ENCODE measurements around the gene WBP1. TPM values are rescaled to one million over a fixed set of nuclear protein-coding genes. Genes with fewer than 3 reads are reported as not detected.

The WBP1 gene
- 48.8 and 78.1 TPM in 2 replicates for total RNA-seq
- polyA plus RNA-seq = 43.8 and 45.8 TPM in 2 replicates
- polyA plus RNA-seq (2012) = 70.8 and 71.3 TPM in 2 replicates
- polyA minus RNA-seq (ENCODE audit: low replicate concordance) = 134 and 199 TPM in 2 replicates

DNA sequence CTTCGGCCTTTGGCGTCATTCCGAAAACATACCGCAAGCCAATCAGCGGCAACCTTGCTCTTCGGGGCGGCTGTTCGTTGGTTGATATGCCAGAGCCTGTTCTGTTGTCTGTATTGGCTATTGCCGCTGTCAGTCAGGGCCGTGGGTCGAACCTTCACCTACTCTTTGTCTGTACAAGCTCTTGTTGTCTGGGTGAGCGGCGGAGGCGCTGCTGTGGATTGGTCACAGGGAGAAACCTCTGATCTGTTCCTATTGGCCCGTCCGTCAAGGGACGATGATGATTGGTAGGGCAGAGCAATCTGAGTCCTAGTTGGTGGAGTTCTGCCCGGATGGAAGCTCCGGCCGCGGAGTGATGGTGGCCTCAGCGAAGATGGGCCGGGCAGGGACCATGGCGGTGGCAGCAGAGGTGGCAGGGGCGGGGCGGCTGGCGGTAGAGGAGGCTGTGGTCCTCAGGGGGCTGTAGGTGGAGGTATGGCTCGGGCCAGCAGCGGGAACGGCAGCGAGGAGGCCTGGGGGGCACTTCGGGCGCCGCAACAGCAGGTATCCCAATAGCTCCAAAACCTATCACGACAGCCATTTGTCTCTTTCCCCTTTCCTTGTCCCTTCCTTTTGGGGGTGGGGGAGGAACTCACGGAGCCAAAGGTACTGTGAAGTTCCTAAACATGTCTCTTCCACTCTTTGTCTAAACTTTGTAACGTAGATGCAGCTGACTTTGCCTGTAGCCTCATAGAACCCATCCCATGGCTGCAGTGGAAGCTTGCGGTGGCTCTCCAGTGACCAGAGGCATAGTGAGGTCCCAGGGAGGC lies at the start of gene WBP1:
Gene WBP1, plus strand, starts transcription at position 307 of the 806 bp plus-strand sequence. Its CDS starts 165 bp downstream, at position 472.
- peak within 1 kb of the TSS; percentile 43 for H2AFZ ChIP-seq (ENCODE audit: low read length)
- H4K20me1 ChIP-seq (ENCODE audit: control insufficient read depth, extremely low read depth, insufficient read depth, low read length) = no peaks in the 10 kb centered on the region
- H3K9ac ChIP-seq (ENCODE audit: insufficient read depth, low read length) = peak within 1 kb of the TSS; percentile 62
- peak within 1 kb of the TSS; percentile 81 to 95 (median 90) for H3K4me3 ChIP-seq (replicated peaks in 1 of 4; ENCODE audit: control extremely low read depth in 1 of 4, insufficient read depth in 1 of 4, low read depth in 3 of 4, low read length in 4 of 4)
- peak within 1 kb of the TSS; percentile 73 for H3K27ac ChIP-seq (ENCODE audit: insufficient read depth, low read length)
- peaks cover 19% of the 10 kb centered on the region for H3K4me1 ChIP-seq (ENCODE audit: control insufficient read depth, extremely low read depth, insufficient read depth, low read length)
- H3K9me3 ChIP-seq (ENCODE audit: control insufficient read depth, insufficient read depth, low read depth, low read length) = no peaks in the 10 kb centered on the region
- peak; percentile 58 for TF ChIP-seq EZH2 (IDR thresholded peaks at IDR 0.05; ENCODE audit: low read length, missing control alignments)
- TF ChIP-seq, protein P1, sequence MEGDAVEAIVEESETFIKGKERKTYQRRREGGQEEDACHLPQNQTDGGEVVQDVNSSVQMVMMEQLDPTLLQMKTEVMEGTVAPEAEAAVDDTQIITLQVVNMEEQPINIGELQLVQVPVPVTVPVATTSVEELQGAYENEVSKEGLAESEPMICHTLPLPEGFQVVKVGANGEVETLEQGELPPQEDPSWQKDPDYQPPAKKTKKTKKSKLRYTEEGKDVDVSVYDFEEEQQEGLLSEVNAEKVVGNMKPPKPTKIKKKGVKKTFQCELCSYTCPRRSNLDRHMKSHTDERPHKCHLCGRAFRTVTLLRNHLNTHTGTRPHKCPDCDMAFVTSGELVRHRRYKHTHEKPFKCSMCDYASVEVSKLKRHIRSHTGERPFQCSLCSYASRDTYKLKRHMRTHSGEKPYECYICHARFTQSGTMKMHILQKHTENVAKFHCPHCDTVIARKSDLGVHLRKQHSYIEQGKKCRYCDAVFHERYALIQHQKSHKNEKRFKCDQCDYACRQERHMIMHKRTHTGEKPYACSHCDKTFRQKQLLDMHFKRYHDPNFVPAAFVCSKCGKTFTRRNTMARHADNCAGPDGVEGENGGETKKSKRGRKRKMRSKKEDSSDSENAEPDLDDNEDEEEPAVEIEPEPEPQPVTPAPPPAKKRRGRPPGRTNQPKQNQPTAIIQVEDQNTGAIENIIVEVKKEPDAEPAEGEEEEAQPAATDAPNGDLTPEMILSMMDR (conservative IDR thresholded peaks at IDR 0.05 in 1 of 2, IDR thresholded peaks at IDR 0.05 in 1 of 2; ENCODE audit: low read depth in 1 of 2, low read length in 2 of 2) = no peak
- no peaks in the 10 kb centered on the region for H3K27me3 ChIP-seq (ENCODE audit: control insufficient read depth, insufficient read depth, low read length)
- peaks cover 6% of the 10 kb centered on the region for H3K79me2 ChIP-seq (ENCODE audit: control insufficient read depth, insufficient read depth, low read length)
- peak within 1 kb of the TSS; percentile 96 for H3K4me2 ChIP-seq (ENCODE audit: extremely low read depth, insufficient read depth, low read length)
- peak; percentile 100 for DNase-seq (ENCODE audit: low read depth in 2 of 2)
- H3K36me3 ChIP-seq (ENCODE audit: control insufficient read depth, insufficient read depth, low read length) = peaks cover 15% of the 10 kb centered on the region

DNA sequence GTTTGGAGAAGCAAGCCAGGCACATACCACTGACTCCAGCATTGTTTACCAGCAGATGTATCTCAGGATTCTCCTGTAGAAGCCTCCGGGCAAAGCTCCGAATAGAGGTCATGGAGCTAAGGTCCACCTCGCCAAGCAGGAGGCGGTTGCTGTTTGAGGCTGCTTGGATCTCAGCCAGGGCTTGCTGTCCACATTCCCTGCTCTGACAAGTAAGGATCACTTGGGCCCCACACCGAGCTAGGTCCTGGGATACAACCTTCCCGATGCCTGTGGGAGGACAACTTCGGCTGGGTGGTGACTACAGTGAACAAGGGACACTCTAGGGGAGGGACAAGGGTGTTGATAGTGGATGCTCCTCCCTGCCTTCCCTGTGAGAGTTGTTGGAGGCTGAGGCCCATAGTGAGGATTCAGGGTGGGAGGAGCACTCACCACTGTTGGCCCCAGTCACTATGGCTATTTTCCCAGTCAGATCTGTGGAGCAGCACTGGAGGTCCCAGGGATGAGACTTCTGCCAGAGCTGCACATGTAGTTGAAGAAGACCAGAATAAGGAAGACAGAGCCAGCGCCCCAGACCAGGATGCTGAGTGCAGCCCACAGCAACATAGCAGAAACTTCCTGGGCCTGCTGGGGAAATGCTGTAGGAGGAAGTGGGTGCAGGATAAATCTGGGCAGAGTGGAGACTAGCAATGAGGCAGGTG lies 45.1 kb upstream of the WBP1 start:
- no peaks in the 10 kb centered on the region for H3K79me2 ChIP-seq (ENCODE audit: control insufficient read depth, insufficient read depth, low read length)
- H3K9me3 ChIP-seq (ENCODE audit: control insufficient read depth, insufficient read depth, low read depth, low read length) = no peaks in the 10 kb centered on the region
- H4K20me1 ChIP-seq (ENCODE audit: control insufficient read depth, extremely low read depth, insufficient read depth, low read length) = no peaks in the 10 kb centered on the region
- H2AFZ ChIP-seq (ENCODE audit: low read length) = no peak overlapping the region
- H3K4me2 ChIP-seq (ENCODE audit: extremely low read depth, insufficient read depth, low read length) = no peak overlapping the region
- no peak overlapping the region for H3K4me3 ChIP-seq (replicated peaks in 1 of 4; ENCODE audit: control extremely low read depth in 1 of 4, insufficient read depth in 1 of 4, low read depth in 3 of 4, low read length in 4 of 4)
- no peaks in the 10 kb centered on the region for H3K36me3 ChIP-seq (ENCODE audit: control insufficient read depth, insufficient read depth, low read length)
- H3K4me1 ChIP-seq (ENCODE audit: control insufficient read depth, extremely low read depth, insufficient read depth, low read length) = peaks cover 9% of the 10 kb centered on the region
- H3K27ac ChIP-seq (ENCODE audit: insufficient read depth, low read length) = no peak overlapping the region
- H3K9ac ChIP-seq (ENCODE audit: insufficient read depth, low read length) = no peak overlapping the region
- H3K27me3 ChIP-seq (ENCODE audit: control insufficient read depth, insufficient read depth, low read length) = no peaks in the 10 kb centered on the region
- TF ChIP-seq, protein P1 (conservative IDR thresholded peaks at IDR 0.05 in 1 of 2, IDR thresholded peaks at IDR 0.05 in 1 of 2; ENCODE audit: low read depth in 1 of 2, low read length in 2 of 2) = no peak
- TF ChIP-seq EZH2 (IDR thresholded peaks at IDR 0.05; ENCODE audit: low read length, missing control alignments) = no peak
- no peak for DNase-seq (ENCODE audit: low read depth in 2 of 2)

DNA sequence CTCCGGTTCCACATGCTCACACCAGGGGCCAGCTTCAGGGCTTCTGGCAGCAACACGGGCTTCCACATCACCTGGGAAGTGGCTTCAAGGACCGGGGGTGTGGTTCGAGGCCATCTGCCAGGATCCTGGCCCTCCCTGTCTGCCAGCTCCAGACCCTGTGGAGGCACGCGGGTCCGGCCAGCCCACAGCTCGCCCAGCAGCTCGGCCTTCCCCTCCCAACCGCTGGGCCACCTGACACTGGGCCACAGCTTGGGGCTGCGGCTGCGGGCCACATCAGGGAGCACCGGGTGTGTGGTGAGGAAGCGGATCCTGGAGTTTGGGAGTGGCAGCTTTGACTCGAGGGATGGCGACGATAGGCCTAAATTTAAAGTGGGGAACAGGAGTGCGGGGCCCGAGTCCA lies 43.8 kb upstream of the WBP1 start:
- peak overlapping the region; percentile 91 for H2AFZ ChIP-seq (ENCODE audit: low read length)

More for the DNA sequence above, 43.8 kb upstream of the WBP1 start:
- no peak for DNase-seq (ENCODE audit: low read depth in 2 of 2)
- Histone ChIP-seq H3K4me2 (ENCODE audit: extremely low read depth, insufficient read depth, low read length) (peak overlapping the region; percentile 85), H3K4me1 (ENCODE audit: control insufficient read depth, extremely low read depth, insufficient read depth, low read length) (peaks cover 9% of the 10 kb centered on the region), H3K27me3 (ENCODE audit: control insufficient read depth, insufficient read depth, low read length) (no peaks in the 10 kb centered on the region), H3K9me3 (ENCODE audit: control insufficient read depth, insufficient read depth, low read depth, low read length) (no peaks in the 10 kb centered on the region), H3K9ac (ENCODE audit: insufficient read depth, low read length) (peak overlapping the region; percentile 50), H3K27ac (ENCODE audit: insufficient read depth, low read length) (no peak overlapping the region), H3K4me3 (replicated peaks in 1 of 4; ENCODE audit: control extremely low read depth in 1 of 4, insufficient read depth in 1 of 4, low read depth in 3 of 4, low read length in 4 of 4) (peak overlapping the region in 3 of 4 experiments; percentile 14 to 60 (median 38)), H3K36me3 (ENCODE audit: control insufficient read depth, insufficient read depth, low read length) (no peaks in the 10 kb centered on the region), H4K20me1 (ENCODE audit: control insufficient read depth, extremely low read depth, insufficient read depth, low read length) (no peaks in the 10 kb centered on the region), H3K79me2 (ENCODE audit: control insufficient read depth, insufficient read depth, low read length) (no peaks in the 10 kb centered on the region)
- TF ChIP-seq EZH2 (IDR thresholded peaks at IDR 0.05; ENCODE audit: low read length, missing control alignments) = no peak
- TF ChIP-seq, protein P1 (conservative IDR thresholded peaks at IDR 0.05 in 1 of 2, IDR thresholded peaks at IDR 0.05 in 1 of 2; ENCODE audit: low read depth in 1 of 2, low read length in 2 of 2) = no peak

Data from fibroblast of lung (primary cell).